Fibroblast of lung (primary cell): ENCODE data around the gene FXN. TPM values are rescaled to one million over a fixed set of nuclear protein-coding genes. Genes with fewer than 3 reads are reported as not detected.

Experiments
- DNase-seq, 2 donors: peaks; one replicate each; pipeline versions ENCODE4 v3.0.0 to v3.0.0-alpha.2; 2010; ENCODE audit warnings: low read depth in 2 of 2
- H2AFZ ChIP-seq: 2 replicates; pipeline ENCODE4 v1.5.1; 2012; ENCODE audit warnings: low read length, control low read depth, inconsistent platforms
- H3K27ac ChIP-seq: 2 replicates; pipeline ENCODE4 v1.5.1; 2011; ENCODE audit warnings: low read length, control low read depth; ENCODE audit not compliant: insufficient read depth
- H3K27me3 ChIP-seq: 2 replicates; pipeline ENCODE4 v1.5.1; 2011; ENCODE audit warnings: mild to moderate bottlenecking, low read length; ENCODE audit not compliant: control insufficient read depth, insufficient read depth
- H3K36me3 ChIP-seq: 2 replicates; pipeline ENCODE4 v1.5.1; 2011; ENCODE audit warnings: low read length; ENCODE audit not compliant: control insufficient read depth, insufficient read depth
- H3K4me1 ChIP-seq: 2 replicates; pipeline ENCODE4 v1.5.1; 2011; ENCODE audit warnings: low read length; ENCODE audit not compliant: control insufficient read depth, insufficient read depth; ENCODE audit errors: extremely low read depth
- H3K4me2 ChIP-seq: 2 replicates; pipeline ENCODE4 v1.5.1; 2011; ENCODE audit warnings: low read length, control low read depth; ENCODE audit not compliant: insufficient read depth; ENCODE audit errors: extremely low read depth
- H3K4me3 ChIP-seq, 4 experiments: fragments of 200-600 bp in 1 of 4; sonication (generic) in 1 of 4; replicated peaks in 1 of 4; 2 replicates each; pipeline ENCODE4 v1.5.1; 2011 to 2016; ENCODE audit warnings: low read length in 4 of 4, low read depth in 3 of 4, mild to moderate bottlenecking in 3 of 4, control low read depth in 2 of 4, inconsistent platforms in 1 of 4, mixed read lengths in 1 of 4; ENCODE audit not compliant: insufficient read depth in 1 of 4; ENCODE audit errors: control extremely low read depth in 1 of 4
- H3K79me2 ChIP-seq: 2 replicates; pipeline ENCODE4 v1.5.1; 2012; ENCODE audit warnings: mild to moderate bottlenecking, low read length, inconsistent platforms; ENCODE audit not compliant: control insufficient read depth, insufficient read depth
- H3K9ac ChIP-seq: 2 replicates; pipeline ENCODE4 v1.5.1; 2011; ENCODE audit warnings: mild to moderate bottlenecking, low read length, control low read depth; ENCODE audit not compliant: insufficient read depth
- H3K9me3 ChIP-seq: 2 replicates; pipeline ENCODE4 v1.5.1; 2012; ENCODE audit warnings: low read depth, low read length; ENCODE audit not compliant: control insufficient read depth, insufficient read depth
- H4K20me1 ChIP-seq: 2 replicates; pipeline ENCODE4 v1.5.1; 2011; ENCODE audit warnings: low read length; ENCODE audit not compliant: control insufficient read depth, insufficient read depth; ENCODE audit errors: extremely low read depth
- CTCF ChIP-seq, 2 donors: IDR thresholded peaks in 1 of 2; conservative IDR thresholded peaks in 1 of 2; 1 replicate in 1 of 2; 2 replicates in 1 of 2; pipeline ENCODE4 v1.5.1; 2011 to 2012; ENCODE audit warnings: low read length in 2 of 2, control low read depth in 1 of 2, inconsistent platforms in 1 of 2, low read depth in 1 of 2, mild to moderate bottlenecking in 1 of 2
- EZH2 ChIP-seq: IDR thresholded peaks from 2 replicates; pipeline ENCODE4 v1.5.1; 2012; ENCODE audit warnings: low read length, control low read depth, mild to moderate bottlenecking; ENCODE audit errors: missing control alignments
- polyA plus RNA-seq, 2 donors: library from polyadenylated mRNA; depleted of rRNA in 1 of 2; stranded (reverse) in 1 of 2; unstranded in 1 of 2; fragments of >200 nt; gene quantifications; 2 replicates each; pipeline ENCODE4 v1.2.1, GENCODE V29; 2011 to 2012; ENCODE audit warnings: missing spikeins in 1 of 2
- total RNA-seq: library from RNA; depleted of rRNA; stranded (reverse); fragments of >200 nt; gene quantifications from 2 replicates; pipeline ENCODE4 v1.2.1, GENCODE V29; 2014

Gene FXN
- total and polyA plus RNA-seq, 2 donors (not counting 1 experiment from before 2014, with no cell fraction given), result 0.99 to 21.6 TPM

- Histone ChIP-seq H3K4me1 (no peaks in the 10 kb centered on the region), H3K36me3 (no peaks in the 10 kb centered on the region), H3K27ac (no peak overlapping the region), H3K4me2 (no peak overlapping the region), H3K79me2 (no peaks in the 10 kb centered on the region), H3K9me3 (no peaks in the 10 kb centered on the region), H3K4me3 (no peak overlapping the region), H3K27me3 (no peaks in the 10 kb centered on the region), H2AFZ (no peak overlapping the region), H4K20me1 (no peaks in the 10 kb centered on the region), H3K9ac (no peak overlapping the region)
- no peak for DNase-seq
- no peak for TF ChIP-seq EZH2
These were observed 42.5 kb downstream of the FXN start for GRCh38 chr9:69078069-69078468.

GRCh38 chr9:69078581-69078980, 43.0 kb downstream of the FXN start:
- Histone ChIP-seq H3K36me3 (no peaks in the 10 kb centered on the region), H4K20me1 (no peaks in the 10 kb centered on the region), H3K4me2 (no peak overlapping the region), H3K9ac (no peak overlapping the region), H3K27me3 (no peaks in the 10 kb centered on the region), H2AFZ (no peak overlapping the region), H3K9me3 (no peaks in the 10 kb centered on the region), H3K4me3 (no peak overlapping the region), H3K27ac (no peak overlapping the region), H3K4me1 (no peaks in the 10 kb centered on the region), H3K79me2 (no peaks in the 10 kb centered on the region)
- peak in 1 of 2 donors; percentile 28 for DNase-seq
- TF ChIP-seq EZH2 (no peak), CTCF (conservative IDR thresholded peaks at IDR 0.05 in 1 of 2, IDR thresholded peaks at IDR 0.05 in 1 of 2; ENCODE audit: low read depth in 1 of 2, low read length in 2 of 2) (no peak)

GRCh38 chr9:69079186-69079585, 43.6 kb downstream of the FXN start:
- Histone ChIP-seq H3K9me3 (no peaks in the 10 kb centered on the region), H3K79me2 (no peaks in the 10 kb centered on the region)

More at GRCh38 chr9:69079186-69079585, 43.6 kb downstream of the FXN start:
- Histone ChIP-seq H3K27me3 (no peaks in the 10 kb centered on the region), H3K4me3 (no peak overlapping the region), H3K9ac (no peak overlapping the region), H3K27ac (no peak overlapping the region), H4K20me1 (no peaks in the 10 kb centered on the region), H3K36me3 (no peaks in the 10 kb centered on the region), H3K4me1 (no peaks in the 10 kb centered on the region), H2AFZ (no peak overlapping the region), H3K4me2 (no peak overlapping the region)
- DNase-seq, result no peak
- TF ChIP-seq EZH2 (no peak), CTCF (conservative IDR thresholded peaks at IDR 0.05 in 1 of 2, IDR thresholded peaks at IDR 0.05 in 1 of 2; ENCODE audit: low read depth in 1 of 2, low read length in 2 of 2) (no peak)
